Esophagus muscularis mucosa (tissue), 3 donors: ENCODE data around the gene PMFBP1.

ENCODE experiments used
- POLR2A ChIP-seq: fragments of 450-650 bp; IDR thresholded peaks from one replicate; pipeline ENCODE4 v1.6.1; 2017; ENCODE audit warnings: antibody characterized with exemption, moderate library complexity, mild to moderate bottlenecking, low read depth
- POLR2AphosphoS5 ChIP-seq, 2 donors: sonication (generic); formaldehyde crosslinking; IDR thresholded peaks; one replicate each; pipeline ENCODE4 v1.6.1; 2017; ENCODE audit warnings: antibody characterized with exemption in 2 of 2
- TF ChIP-seq, protein P1 (sequence below), 3 experiments: fragments of 200-600 bp in 2 of 3; fragments of 450-650 bp in 1 of 3; sonication (generic) in 2 of 3; IDR thresholded peaks; one replicate each; pipeline ENCODE4 v1.5.1; 2017 to 2019; ENCODE audit warnings: antibody characterized with exemption in 3 of 3, mild to moderate bottlenecking in 2 of 3, moderate library complexity in 1 of 3

DNA sequence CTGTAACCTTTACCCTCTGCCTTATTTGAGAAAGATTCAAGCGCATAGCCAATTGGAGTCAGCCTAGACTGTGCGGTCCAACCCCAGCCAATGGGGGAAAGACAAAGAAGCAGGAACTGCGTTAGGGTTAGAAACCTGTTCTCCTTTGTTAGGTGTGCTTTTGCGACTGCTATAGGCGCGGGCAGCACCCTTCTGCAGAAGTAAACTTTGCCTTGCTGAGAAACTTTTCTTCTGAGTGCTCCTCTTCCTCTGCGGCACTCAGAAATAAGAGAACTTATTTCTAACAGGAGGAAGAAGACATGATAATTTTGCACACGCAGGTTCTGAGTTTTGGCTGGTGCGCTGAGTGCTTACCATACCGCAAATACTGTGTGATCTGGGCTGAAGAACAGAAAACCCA is 87.5 kb downstream of the PMFBP1 start:
- TF ChIP-seq, protein P1, sequence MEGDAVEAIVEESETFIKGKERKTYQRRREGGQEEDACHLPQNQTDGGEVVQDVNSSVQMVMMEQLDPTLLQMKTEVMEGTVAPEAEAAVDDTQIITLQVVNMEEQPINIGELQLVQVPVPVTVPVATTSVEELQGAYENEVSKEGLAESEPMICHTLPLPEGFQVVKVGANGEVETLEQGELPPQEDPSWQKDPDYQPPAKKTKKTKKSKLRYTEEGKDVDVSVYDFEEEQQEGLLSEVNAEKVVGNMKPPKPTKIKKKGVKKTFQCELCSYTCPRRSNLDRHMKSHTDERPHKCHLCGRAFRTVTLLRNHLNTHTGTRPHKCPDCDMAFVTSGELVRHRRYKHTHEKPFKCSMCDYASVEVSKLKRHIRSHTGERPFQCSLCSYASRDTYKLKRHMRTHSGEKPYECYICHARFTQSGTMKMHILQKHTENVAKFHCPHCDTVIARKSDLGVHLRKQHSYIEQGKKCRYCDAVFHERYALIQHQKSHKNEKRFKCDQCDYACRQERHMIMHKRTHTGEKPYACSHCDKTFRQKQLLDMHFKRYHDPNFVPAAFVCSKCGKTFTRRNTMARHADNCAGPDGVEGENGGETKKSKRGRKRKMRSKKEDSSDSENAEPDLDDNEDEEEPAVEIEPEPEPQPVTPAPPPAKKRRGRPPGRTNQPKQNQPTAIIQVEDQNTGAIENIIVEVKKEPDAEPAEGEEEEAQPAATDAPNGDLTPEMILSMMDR (IDR thresholded peaks at IDR 0.05) = no peak
- no peak for TF ChIP-seq POLR2A
- TF ChIP-seq POLR2AphosphoS5 (IDR thresholded peaks at IDR 0.05) = no peak
